ENCODE measurements around the gene PCSK4. TPM values are rescaled to one million over a fixed set of nuclear protein-coding genes. Genes with fewer than 3 reads are reported as not detected.

The PCSK4 gene
- total and polyA plus RNA-seq, 2 of the 13 experiments (the other 11 are each of a cell fraction or from before 2014, with no cell fraction given): 2.0 to 2.7 TPM

GRCh38 chr19:1505012-1505411 lies 14.9 kb upstream of the PCSK4 start:
- H3K4me3 ChIP-seq (replicated peaks in 1 of 3; ENCODE audit: insufficient read depth in 1 of 3, low read depth in 2 of 3, low read length in 3 of 3): no peak overlapping the region
- TF ChIP-seq TEAD3 (CRISPR knock-in tag; optimal IDR thresholded peaks at IDR 0.05; ENCODE audit: borderline replicate concordance) (no peak), ZNF770 (CRISPR knock-in tag; IDR thresholded peaks at IDR 0.05) (peak; percentile 87), ZNF75D (CRISPR knock-in tag; IDR thresholded peaks at IDR 0.05; ENCODE audit: borderline replicate concordance) (no peak)
- DNase-seq (ENCODE audit: low spot score) (no peak), ATAC-seq (no peak), FAIRE-seq (no peak)
- CTCF ChIA-PET (ENCODE audit: low intra/inter-chr PET ratio, low total read pairs): no interaction called here
- H3K9me3 ChIP-seq (ENCODE audit: low read length): no peaks in the 10 kb centered on the region
- POLR2A ChIA-PET: interaction anchor here (0.7 kb wide), 1 partner anchor 238 kb away, joined by 3 read pairs; no protein-coding TSS in a partner anchor
- no peaks in the 10 kb centered on the region for H3K79me2 ChIP-seq (ENCODE audit: insufficient read depth, low read length)
- H3K9ac ChIP-seq (ENCODE audit: insufficient read depth, low read depth, low read length): no peak overlapping the region
- intact Hi-C loops (cut with micrococcal nuclease; ENCODE audit: unreplicated experiment): no loop called here
- no peaks in the 10 kb centered on the region for H3K36me3 ChIP-seq (replicated peaks in 1 of 2; ENCODE audit: control insufficient read depth in 1 of 2, insufficient read depth in 2 of 2, low read length in 2 of 2)
- no peak overlapping the region for H3K27ac ChIP-seq (ENCODE audit: extremely low read length, insufficient read depth, low read length)
- H3K27me3 ChIP-seq (ENCODE audit: control insufficient read depth in 1 of 2, insufficient read depth in 2 of 2, low read length in 2 of 2): no peaks in the 10 kb centered on the region
- H3K4me2 ChIP-seq (ENCODE audit: low read depth, low read length): no peak overlapping the region
- in situ Hi-C loops (cut with HindIII; ENCODE audit: extremely low pct_ligation_motif_present, low pct_unique_long_range_greater_than_20kb): no loop called here
- 77% methylated on average over 8 of the region's 8 CpGs for WGBS (ENCODE audit: low lambda C conversion rate)
- BruUV-seq (replicated peaks): no TSS peak
- H4K20me1 ChIP-seq (ENCODE audit: insufficient read depth, low read length): no peaks in the 10 kb centered on the region
- no peak overlapping the region for H2AFZ ChIP-seq (ENCODE audit: low read length)
- peaks cover 27% of the 10 kb centered on the region for H3K4me1 ChIP-seq (ENCODE audit: insufficient read depth, low read length)

- Histone ChIP-seq H4K20me1 (ENCODE audit: insufficient read depth, low read length) (no peaks in the 10 kb centered on the region), H3K79me2 (ENCODE audit: insufficient read depth, low read length) (no peaks in the 10 kb centered on the region), H3K4me1 (ENCODE audit: insufficient read depth, low read length) (peaks cover 21% of the 10 kb centered on the region), H2AFZ (ENCODE audit: low read length) (no peak overlapping the region), H3K9me3 (ENCODE audit: low read length) (no peaks in the 10 kb centered on the region), H3K36me3 (replicated peaks in 1 of 2; ENCODE audit: control insufficient read depth in 1 of 2, insufficient read depth in 2 of 2, low read length in 2 of 2) (no peaks in the 10 kb centered on the region), H3K4me2 (ENCODE audit: low read depth, low read length) (no peak overlapping the region), H3K9ac (ENCODE audit: insufficient read depth, low read depth, low read length) (no peak overlapping the region), H3K27me3 (ENCODE audit: control insufficient read depth in 1 of 2, insufficient read depth in 2 of 2, low read length in 2 of 2) (no peaks in the 10 kb centered on the region), H3K4me3 (replicated peaks in 1 of 3; ENCODE audit: insufficient read depth in 1 of 3, low read depth in 2 of 3, low read length in 3 of 3) (no peak overlapping the region), H3K27ac (ENCODE audit: extremely low read length, insufficient read depth, low read length) (no peak overlapping the region)
- ChIA-PET POLR2A (interaction anchor here (1.3 kb wide), 1 partner anchor 13 kb away, joined by 4 read pairs; the partner anchor contains the start of gene REEP6), CTCF (ENCODE audit: low intra/inter-chr PET ratio, low total read pairs) (interaction anchor here (0.6 to 1.2 kb wide), 2 partner anchors 9 to 97 kb away, joined by 3 to 5 read pairs; partner anchors contain the start of genes ADAMTSL5 and DAZAP1)
- WGBS (ENCODE audit: low lambda C conversion rate): 65% methylated on average over 17 of the region's 23 CpGs
- FAIRE-seq: no peak
- no peak for DNase-seq (ENCODE audit: low spot score)
- in situ Hi-C loops (cut with HindIII; ENCODE audit: extremely low pct_ligation_motif_present, low pct_unique_long_range_greater_than_20kb): no loop called here
- ATAC-seq: no peak
- intact Hi-C loops (cut with micrococcal nuclease; ENCODE audit: unreplicated experiment): no loop called here
- BruUV-seq (replicated peaks): no TSS peak
- TF ChIP-seq ZNF768 (CRISPR knock-in tag; IDR thresholded peaks at IDR 0.05) (0 out of 2 replicates have a peak, but pooled peaks have one; percentile 17), RCOR2 (CRISPR knock-in tag; IDR thresholded peaks at IDR 0.05) (no peak), ZNF780A (CRISPR knock-in tag; IDR thresholded peaks at IDR 0.05) (no peak), KAT8 (CRISPR knock-in tag; IDR thresholded peaks at IDR 0.05) (no peak), ZFP90 (CRISPR knock-in tag; IDR thresholded peaks at IDR 0.05; ENCODE audit: borderline replicate concordance) (no peak), GLMP (CRISPR knock-in tag; IDR thresholded peaks at IDR 0.05; ENCODE audit: borderline replicate concordance) (no peak), ZNF740 (CRISPR knock-in tag; IDR thresholded peaks at IDR 0.05) (no peak), AGO2 (optimal IDR thresholded peaks at IDR 0.05; ENCODE audit: low read depth, low read length) (peak; percentile 51), ZNF557 (CRISPR knock-in tag; IDR thresholded peaks at IDR 0.05) (no peak), SRSF1 (optimal IDR thresholded peaks at IDR 0.05; ENCODE audit: low read depth, low read length) (peak; percentile 13), HNRNPL (IDR thresholded peaks at IDR 0.05; ENCODE audit: low read depth, low read length) (no peak)
These were observed 14.0 kb upstream of the PCSK4 start for GRCh38 chr19:1503925-1504773.

Measured in HepG2 (cell line).